Measurements from ENCODE around the gene LARP1.

The LARP1 gene

DNA sequence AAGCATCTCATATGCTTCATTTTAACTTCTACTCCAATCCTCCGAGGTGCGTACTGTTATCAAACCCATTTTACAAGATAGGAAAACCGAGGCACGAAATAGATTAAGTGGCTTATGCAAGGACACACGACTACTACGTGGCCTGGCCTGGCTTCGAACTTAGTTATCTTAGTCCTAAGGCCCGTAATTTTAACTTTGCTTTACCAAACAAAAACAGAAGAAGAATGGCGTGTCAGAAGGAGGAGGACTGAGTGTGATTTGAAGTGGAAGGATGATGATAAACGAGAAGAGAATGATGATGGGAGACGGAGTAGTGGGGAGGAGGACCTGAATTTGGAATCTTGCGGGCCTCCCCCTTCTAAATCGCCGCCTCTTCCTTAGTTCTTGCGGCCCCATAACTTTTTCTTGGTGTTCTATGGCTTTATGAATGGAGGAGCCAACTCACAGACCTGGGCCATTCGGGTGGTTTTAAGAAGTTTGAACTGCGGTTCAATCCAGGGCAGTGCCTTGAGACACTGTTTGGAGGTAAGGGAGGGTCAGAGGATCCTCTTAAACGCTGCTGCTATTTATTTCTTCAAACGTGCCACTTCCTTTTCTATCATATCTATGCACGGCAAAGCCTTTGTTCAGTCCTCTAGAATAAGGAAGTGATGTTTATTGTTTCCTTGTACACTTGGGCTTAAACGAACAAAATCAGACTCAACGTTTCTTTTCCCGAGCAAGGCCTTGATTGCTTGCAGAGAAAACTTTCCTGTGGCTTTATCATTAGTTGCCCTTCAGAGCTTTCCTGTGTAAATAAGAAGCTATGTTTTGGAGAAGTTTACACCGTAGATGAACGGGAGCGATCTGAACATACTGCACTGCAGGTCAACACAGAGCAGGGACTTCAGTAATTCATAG lies 104.0 kb downstream of the LARP1 start:
- TF ChIP-seq, protein P1, sequence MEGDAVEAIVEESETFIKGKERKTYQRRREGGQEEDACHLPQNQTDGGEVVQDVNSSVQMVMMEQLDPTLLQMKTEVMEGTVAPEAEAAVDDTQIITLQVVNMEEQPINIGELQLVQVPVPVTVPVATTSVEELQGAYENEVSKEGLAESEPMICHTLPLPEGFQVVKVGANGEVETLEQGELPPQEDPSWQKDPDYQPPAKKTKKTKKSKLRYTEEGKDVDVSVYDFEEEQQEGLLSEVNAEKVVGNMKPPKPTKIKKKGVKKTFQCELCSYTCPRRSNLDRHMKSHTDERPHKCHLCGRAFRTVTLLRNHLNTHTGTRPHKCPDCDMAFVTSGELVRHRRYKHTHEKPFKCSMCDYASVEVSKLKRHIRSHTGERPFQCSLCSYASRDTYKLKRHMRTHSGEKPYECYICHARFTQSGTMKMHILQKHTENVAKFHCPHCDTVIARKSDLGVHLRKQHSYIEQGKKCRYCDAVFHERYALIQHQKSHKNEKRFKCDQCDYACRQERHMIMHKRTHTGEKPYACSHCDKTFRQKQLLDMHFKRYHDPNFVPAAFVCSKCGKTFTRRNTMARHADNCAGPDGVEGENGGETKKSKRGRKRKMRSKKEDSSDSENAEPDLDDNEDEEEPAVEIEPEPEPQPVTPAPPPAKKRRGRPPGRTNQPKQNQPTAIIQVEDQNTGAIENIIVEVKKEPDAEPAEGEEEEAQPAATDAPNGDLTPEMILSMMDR (IDR thresholded peaks at IDR 0.05; ENCODE audit: low read depth, low read length), result no peak
- H3K4me3 ChIP-seq (ENCODE audit: low read depth, low read length), result peak overlapping the region; percentile 62

DNA sequence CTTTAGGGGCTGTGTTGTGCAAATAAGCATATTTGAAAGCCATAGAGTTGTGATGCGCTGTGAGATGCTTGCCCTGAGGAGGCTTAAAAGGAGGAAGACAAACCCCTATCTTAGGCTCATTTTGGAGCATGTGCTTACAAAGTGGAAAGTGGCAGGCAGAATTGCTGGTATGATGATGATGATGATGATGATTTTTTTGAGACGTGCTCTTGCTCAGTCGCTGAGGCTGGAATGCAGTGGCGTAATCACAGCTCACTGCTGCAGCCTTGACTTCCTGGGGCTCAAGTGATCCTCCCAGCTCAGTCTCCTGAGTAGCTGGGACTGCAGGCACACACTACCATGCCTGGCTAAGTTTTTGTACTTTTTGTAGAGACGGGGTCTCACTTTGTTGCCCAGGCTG lies 104.9 kb downstream of the LARP1 start:
- TF ChIP-seq, protein P1 (IDR thresholded peaks at IDR 0.05; ENCODE audit: low read depth, low read length), result no peak

DNA sequence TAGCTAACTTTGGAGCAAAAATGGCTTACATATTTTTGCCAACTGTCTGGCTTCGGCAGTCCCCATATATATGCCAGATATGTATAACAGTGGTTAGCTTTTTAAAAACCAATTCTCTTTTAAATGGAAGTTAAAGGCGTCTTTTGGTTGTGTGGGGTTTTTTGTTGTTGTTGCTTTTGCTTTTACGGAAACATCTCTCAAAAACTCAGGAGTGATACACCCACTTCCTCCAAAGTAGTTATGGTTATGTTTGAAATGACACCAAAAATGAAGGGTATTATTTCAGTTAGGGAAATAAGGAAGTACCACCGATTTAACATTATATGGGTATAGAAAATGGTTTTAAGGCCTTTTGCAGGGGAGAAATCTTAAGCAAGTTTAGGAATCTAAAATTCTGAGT lies 105.6 kb downstream of the LARP1 start:
- peak overlapping the region; percentile 62 for H3K4me3 ChIP-seq (ENCODE audit: low read depth, low read length)

More for the DNA sequence above, 104.9 kb downstream of the LARP1 start:
- peak overlapping the region; percentile 62 for H3K4me3 ChIP-seq (ENCODE audit: low read depth, low read length)

DNA sequence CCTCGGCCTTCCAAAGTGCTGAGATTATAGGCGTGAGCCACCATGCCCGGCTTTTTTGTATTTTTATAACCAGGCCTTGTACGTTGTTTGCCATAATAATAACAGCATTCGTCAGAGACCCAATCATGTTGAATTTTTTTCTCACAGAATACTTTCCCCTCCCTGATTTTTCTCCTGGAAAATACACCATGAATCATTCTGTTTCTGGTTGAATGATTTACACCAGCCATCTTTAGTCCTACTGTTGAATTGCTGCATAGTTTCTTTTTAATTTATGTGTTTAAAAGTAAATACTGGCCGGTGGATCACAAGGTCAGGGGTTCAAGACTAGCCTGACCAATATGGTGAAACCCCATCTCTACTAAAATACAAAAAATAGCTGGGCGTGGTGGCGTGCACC lies 106.8 kb downstream of the LARP1 start:
- TF ChIP-seq, protein P1 (IDR thresholded peaks at IDR 0.05; ENCODE audit: low read depth, low read length), result no peak
- H3K4me3 ChIP-seq (ENCODE audit: low read depth, low read length), result no peak overlapping the region

More for the DNA sequence above, 105.6 kb downstream of the LARP1 start:
- TF ChIP-seq, protein P1 (IDR thresholded peaks at IDR 0.05; ENCODE audit: low read depth, low read length), result no peak

DNA sequence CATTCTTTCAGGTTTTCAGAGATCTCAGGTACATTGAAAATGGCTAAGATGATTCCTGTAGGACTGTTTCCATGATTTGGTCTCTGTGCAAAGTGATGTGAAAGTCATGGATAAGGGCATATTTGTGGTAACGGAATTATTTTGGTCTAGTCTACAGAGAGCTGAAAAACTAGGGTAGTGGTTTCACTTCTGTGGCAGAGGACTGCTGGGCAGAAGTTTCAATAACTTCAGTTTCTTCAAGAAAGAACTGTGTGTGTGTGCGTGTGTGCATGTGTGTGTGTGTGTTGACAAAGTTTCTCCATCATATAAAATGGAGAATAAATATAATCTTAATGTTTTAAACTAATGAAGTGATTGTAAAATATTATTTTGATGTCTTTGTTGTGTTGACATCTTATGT lies 107.6 kb downstream of the LARP1 start:
- no peak overlapping the region for H3K4me3 ChIP-seq (ENCODE audit: low read depth, low read length)
- TF ChIP-seq, protein P1 (IDR thresholded peaks at IDR 0.05; ENCODE audit: low read depth, low read length), result no peak

DNA sequence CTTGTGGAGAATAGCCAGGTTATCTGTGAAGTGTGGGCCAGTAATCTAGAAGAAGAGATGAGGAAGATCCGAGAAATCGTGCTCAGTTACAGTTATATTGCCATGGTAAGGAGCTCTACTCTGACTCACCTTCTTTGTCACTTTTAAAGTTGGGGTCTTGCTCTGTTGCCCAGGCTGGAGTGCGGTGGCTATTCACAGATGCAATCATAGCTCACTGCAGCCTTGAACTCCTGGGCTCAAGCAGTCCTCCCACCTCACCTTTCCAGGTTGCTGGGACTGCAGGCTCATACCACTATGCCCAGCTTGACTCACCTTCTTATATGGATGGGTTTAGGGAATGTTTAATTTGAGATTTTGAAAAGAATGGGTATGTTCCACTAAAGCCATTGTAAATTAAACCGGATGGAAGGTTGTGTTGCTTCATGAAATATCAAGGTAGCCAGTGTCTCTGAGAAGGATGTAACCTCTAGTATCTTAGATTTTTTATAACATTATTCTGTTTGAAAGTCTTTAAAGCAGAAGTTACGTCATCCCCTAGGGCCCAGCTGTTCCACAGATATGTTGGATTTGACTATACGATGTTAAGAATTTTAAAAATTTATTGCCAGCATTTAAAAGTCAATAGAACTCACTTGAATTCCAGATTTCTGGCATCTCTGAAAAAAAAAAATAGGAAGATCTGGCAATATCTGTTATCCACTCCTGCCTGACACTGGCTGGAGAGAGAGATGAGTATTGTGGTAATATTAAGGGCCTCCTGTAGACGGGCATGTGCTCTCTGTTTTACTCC lies 108.3 kb downstream of the LARP1 start:
- TF ChIP-seq, protein P1 (IDR thresholded peaks at IDR 0.05; ENCODE audit: low read depth, low read length), result no peak
- no peak overlapping the region for H3K4me3 ChIP-seq (ENCODE audit: low read depth, low read length)
